K562 (cell line): Measurements from ENCODE around the gene OR2AG1. TPM values are rescaled to one million over a fixed set of nuclear protein-coding genes. Genes with fewer than 3 reads are reported as not detected.

Experiments used
- ATF4 ChIP-seq: fragments of 450-650 bp; formaldehyde crosslinking; IDR thresholded peaks from 2 replicates; pipeline ENCODE4 v1.4.0; 2022; ENCODE audit warnings: mild to moderate bottlenecking, moderate library complexity
- CHD2 ChIP-seq: IDR thresholded peaks from 2 replicates; pipeline ENCODE4 v1.6.1; 2011; ENCODE audit warnings: low read depth, low read length
- HNRNPUL1 ChIP-seq: fragments of 200-400 bp; formaldehyde crosslinking; IDR thresholded peaks from 2 replicates; pipeline ENCODE4 v1.6.1; 2017; ENCODE audit warnings: low read length
- MTF1 ChIP-seq: fragments of 250-450 bp; sonication (Bioruptor Pico); IDR thresholded peaks from 2 replicates; pipeline ENCODE4 v1.9.0; 2021; ENCODE audit warnings: moderate library complexity, mild to moderate bottlenecking, inconsistent platforms, borderline replicate concordance
- RUNX1 ChIP-seq: sonication (generic); IDR thresholded peaks from 2 replicates; pipeline ENCODE4 v1.6.1; 2016; ENCODE audit warnings: antibody characterized with exemption, low read depth
- ZBTB17 ChIP-seq: fragments of 450-650 bp; formaldehyde crosslinking; IDR thresholded peaks from 2 replicates; pipeline ENCODE4 v1.4.0; 2020; ENCODE audit warnings: mild to moderate bottlenecking
- ZNF184 ChIP-seq: sonication (generic); formaldehyde crosslinking; IDR thresholded peaks from 2 replicates; pipeline ENCODE4 v1.5.0; 2020; ENCODE audit warnings: missing genetic modification reagents
- ZNF407 ChIP-seq: fragments of 450-650 bp; IDR thresholded peaks from 2 replicates; pipeline ENCODE4 v1.6.1; 2016; ENCODE audit warnings: low read depth
- ZNF444 ChIP-seq: fragments of 250-450 bp; sonication (Bioruptor Pico); IDR thresholded peaks from 2 replicates; pipeline ENCODE4 v1.4.0; 2020; ENCODE audit warnings: mild to moderate bottlenecking, moderate library complexity
- polyA plus RNA-seq, 8 experiments: library from polyadenylated mRNA; depleted of rRNA in 4 of 8; stranded (reverse) in 5 of 8; unstranded in 3 of 8; fragments of >200 nt; fragmentation: Nextera tagmentation in 2 of 8; fragmentation: Illumina TruSeq in 1 of 8; extraction: Ambion mirVana in 2 of 8; extraction: Trizol in 1 of 8; gene quantifications; 2 replicates each; pipeline versions ENCODE4 v1.2.1 to v1.2.3, GENCODE V29; 2011 to 2014; ENCODE audit warnings: inconsistent platforms in 1 of 8, missing spikeins in 1 of 8
- total RNA-seq, 7 experiments: library from RNA; depleted of rRNA in 6 of 7; stranded (reverse); fragments of >200 nt in 6 of 7; fragmentation: Illumina TruSeq in 2 of 7; extraction: Trizol in 2 of 7; gene quantifications; 2 replicates each; pipeline versions ENCODE4 v1.2.1 to v1.2.3, GENCODE V29; 2011 to 2021; ENCODE audit warnings: low replicate concordance in 1 of 7

OR2AG1 gene
- total and polyA plus RNA-seq, 9 of the 15 experiments (the other 6 are each of a cell fraction or from before 2014, with no cell fraction given): 0.05 to 0.11 (median 0.07) TPM; not detected in 5

GRCh38 chr11:6824136-6824823, 41.5 kb downstream of the OR2AG1 start (continued):
- TF ChIP-seq ZNF184 (CRISPR knock-in tag) (no peak), HNRNPUL1 (no peak), ZNF444 (CRISPR knock-in tag) (no peak), CHD2 (no peak), ATF4 (CRISPR knock-in tag) (no peak), RUNX1 (no peak), ZBTB17 (CRISPR knock-in tag) (no peak), MTF1 (CRISPR knock-in tag) (no peak), ZNF407 (no peak)
